ENCODE results near the gene CPVL. TPM values are rescaled to one million over a fixed set of nuclear protein-coding genes. Genes with fewer than 3 reads are reported as not detected.

Gene CPVL
- total RNA-seq, 2 experiments from 2014 or later, result not detected

DNA sequence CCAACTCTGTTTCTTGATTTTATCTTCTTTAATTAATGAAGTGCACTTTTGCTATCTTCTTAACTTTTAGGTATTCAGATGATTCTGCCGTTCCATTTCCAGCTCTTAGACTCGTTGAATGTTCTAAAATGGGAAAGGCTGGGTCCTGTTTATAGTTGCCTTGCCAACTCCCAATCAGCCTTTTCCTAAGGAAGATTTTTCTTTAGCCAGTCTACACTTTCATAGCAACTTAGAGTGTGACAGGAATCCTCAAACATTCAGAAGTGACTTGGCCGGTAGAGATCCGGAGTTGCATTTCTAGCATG, 165.2 kb downstream of the CPVL start:
- BruUV-seq (replicated peaks), result no TSS peak
- Histone ChIP-seq H4K20me1 (ENCODE audit: insufficient read depth, low read length) (no peaks in the 10 kb centered on the region), H3K27ac (ENCODE audit: low read depth, low read length, poor library complexity, severe bottlenecking) (no peak overlapping the region), H3K4me1 (ENCODE audit: insufficient read depth, low read length, poor library complexity, severe bottlenecking) (no peaks in the 10 kb centered on the region), H3K36me3 (ENCODE audit: insufficient read depth, low read length) (no peaks in the 10 kb centered on the region), H3K4me2 (ENCODE audit: low read length) (no peak overlapping the region), H2AFZ (ENCODE audit: low read length) (no peak overlapping the region), H3K9me3 (ENCODE audit: low read length) (no peaks in the 10 kb centered on the region), H3K9me2 (ENCODE audit: insufficient read depth, low read length) (no peaks in the 10 kb centered on the region), H3K4me3 (ENCODE audit: low read depth, low read length, poor library complexity, severe bottlenecking) (no peak overlapping the region), H3K79me2 (ENCODE audit: insufficient read depth, low read depth, low read length) (no peaks in the 10 kb centered on the region)
- TF ChIP-seq EZH2phosphoT487 (IDR thresholded peaks at IDR 0.05; ENCODE audit: borderline replicate concordance, low read depth, low read length), result no peak
- TF ChIP-seq, protein P1, sequence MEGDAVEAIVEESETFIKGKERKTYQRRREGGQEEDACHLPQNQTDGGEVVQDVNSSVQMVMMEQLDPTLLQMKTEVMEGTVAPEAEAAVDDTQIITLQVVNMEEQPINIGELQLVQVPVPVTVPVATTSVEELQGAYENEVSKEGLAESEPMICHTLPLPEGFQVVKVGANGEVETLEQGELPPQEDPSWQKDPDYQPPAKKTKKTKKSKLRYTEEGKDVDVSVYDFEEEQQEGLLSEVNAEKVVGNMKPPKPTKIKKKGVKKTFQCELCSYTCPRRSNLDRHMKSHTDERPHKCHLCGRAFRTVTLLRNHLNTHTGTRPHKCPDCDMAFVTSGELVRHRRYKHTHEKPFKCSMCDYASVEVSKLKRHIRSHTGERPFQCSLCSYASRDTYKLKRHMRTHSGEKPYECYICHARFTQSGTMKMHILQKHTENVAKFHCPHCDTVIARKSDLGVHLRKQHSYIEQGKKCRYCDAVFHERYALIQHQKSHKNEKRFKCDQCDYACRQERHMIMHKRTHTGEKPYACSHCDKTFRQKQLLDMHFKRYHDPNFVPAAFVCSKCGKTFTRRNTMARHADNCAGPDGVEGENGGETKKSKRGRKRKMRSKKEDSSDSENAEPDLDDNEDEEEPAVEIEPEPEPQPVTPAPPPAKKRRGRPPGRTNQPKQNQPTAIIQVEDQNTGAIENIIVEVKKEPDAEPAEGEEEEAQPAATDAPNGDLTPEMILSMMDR (conservative IDR thresholded peaks at IDR 0.05; ENCODE audit: low read length), result no peak
- CTCF ChIA-PET (ENCODE audit: unreplicated experiment), result no interaction called here
- DNase-seq (ENCODE audit: low spot score), result no peak
- POLR2A ChIA-PET, result interaction anchor here (0.8 to 1.5 kb wide), 3 partner anchors 11 to 15 kb away, joined by 3 read pairs; no protein-coding TSS in a partner anchor
- intact Hi-C loops (cut with micrococcal nuclease; ENCODE audit: unreplicated experiment), result no loop called here

DNA sequence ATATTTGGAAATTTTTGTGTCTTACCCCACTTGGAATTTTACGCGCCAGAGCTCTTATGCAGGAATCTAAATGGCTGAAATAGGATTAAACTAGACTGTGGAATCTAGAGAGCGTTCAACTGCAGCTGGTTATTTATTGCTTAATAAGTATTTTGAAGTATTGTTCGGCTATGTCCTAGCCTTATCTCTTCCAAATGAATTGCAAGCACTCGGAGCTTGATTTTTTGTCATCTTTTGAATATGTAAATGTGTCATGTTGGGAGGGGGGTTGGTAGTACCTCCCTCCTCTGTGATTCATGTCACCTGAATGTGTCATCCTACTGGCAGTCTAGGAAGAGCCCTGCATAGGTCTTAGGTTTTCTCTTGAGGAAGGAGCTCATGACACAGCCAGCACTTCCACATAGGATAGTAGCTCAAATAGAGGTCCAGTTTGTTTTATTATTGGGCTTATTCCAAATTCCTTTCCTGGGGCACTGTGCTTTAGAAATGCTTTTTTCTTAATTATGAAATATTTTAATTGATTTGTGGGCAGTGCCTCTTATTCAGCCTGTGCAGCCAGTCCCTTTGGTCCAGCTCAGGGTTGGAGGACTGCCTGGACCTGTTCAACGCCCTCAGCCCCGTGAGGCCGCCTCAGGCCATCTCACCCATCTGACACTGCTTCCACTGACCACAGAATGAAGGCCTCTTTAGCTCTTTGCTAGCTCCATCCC, 165.7 kb downstream of the CPVL start:
- TF ChIP-seq, protein P1 (conservative IDR thresholded peaks at IDR 0.05; ENCODE audit: low read length), result no peak
- TF ChIP-seq EZH2phosphoT487 (IDR thresholded peaks at IDR 0.05; ENCODE audit: borderline replicate concordance, low read depth, low read length), result no peak
- POLR2A ChIA-PET, result interaction anchor here (0.8 to 1.5 kb wide), 3 partner anchors 12 to 14 kb away, joined by 3 read pairs; no protein-coding TSS in a partner anchor

GRCh38 chr7:28979776-28980175, 166.6 kb downstream of the CPVL start:
- Histone ChIP-seq H3K4me1 (ENCODE audit: insufficient read depth, low read length, poor library complexity, severe bottlenecking) (no peaks in the 10 kb centered on the region), H3K4me2 (ENCODE audit: low read length) (no peak overlapping the region), H4K20me1 (ENCODE audit: insufficient read depth, low read length) (no peaks in the 10 kb centered on the region), H3K9me2 (ENCODE audit: insufficient read depth, low read length) (no peaks in the 10 kb centered on the region), H2AFZ (ENCODE audit: low read length) (no peak overlapping the region), H3K4me3 (ENCODE audit: low read depth, low read length, poor library complexity, severe bottlenecking) (no peak overlapping the region), H3K36me3 (ENCODE audit: insufficient read depth, low read length) (no peaks in the 10 kb centered on the region), H3K27ac (ENCODE audit: low read depth, low read length, poor library complexity, severe bottlenecking) (no peak overlapping the region), H3K9me3 (ENCODE audit: low read length) (no peaks in the 10 kb centered on the region), H3K79me2 (ENCODE audit: insufficient read depth, low read depth, low read length) (no peaks in the 10 kb centered on the region)
- CTCF ChIA-PET (ENCODE audit: unreplicated experiment), result no interaction called here
- intact Hi-C loops (cut with micrococcal nuclease; ENCODE audit: unreplicated experiment), result no loop called here
- POLR2A ChIA-PET, result interaction anchor here (0.6 to 1.5 kb wide), 4 partner anchors 12 to 177 kb away, joined by 3 read pairs; no protein-coding TSS in a partner anchor
- TF ChIP-seq, protein P1 (conservative IDR thresholded peaks at IDR 0.05; ENCODE audit: low read length), result no peak
- TF ChIP-seq EZH2phosphoT487 (IDR thresholded peaks at IDR 0.05; ENCODE audit: borderline replicate concordance, low read depth, low read length), result no peak
- BruUV-seq (replicated peaks), result no TSS peak
- DNase-seq (ENCODE audit: low spot score), result no peak

More for the DNA sequence above, 165.7 kb downstream of the CPVL start:
- Histone ChIP-seq H3K4me2 (ENCODE audit: low read length) (no peak overlapping the region), H3K9me3 (ENCODE audit: low read length) (no peaks in the 10 kb centered on the region), H3K27ac (ENCODE audit: low read depth, low read length, poor library complexity, severe bottlenecking) (no peak overlapping the region), H3K4me1 (ENCODE audit: insufficient read depth, low read length, poor library complexity, severe bottlenecking) (no peaks in the 10 kb centered on the region), H3K79me2 (ENCODE audit: insufficient read depth, low read depth, low read length) (no peaks in the 10 kb centered on the region), H3K36me3 (ENCODE audit: insufficient read depth, low read length) (no peaks in the 10 kb centered on the region), H3K9me2 (ENCODE audit: insufficient read depth, low read length) (no peaks in the 10 kb centered on the region), H4K20me1 (ENCODE audit: insufficient read depth, low read length) (no peaks in the 10 kb centered on the region), H2AFZ (ENCODE audit: low read length) (no peak overlapping the region), H3K4me3 (ENCODE audit: low read depth, low read length, poor library complexity, severe bottlenecking) (no peak overlapping the region)
- CTCF ChIA-PET (ENCODE audit: unreplicated experiment), result no interaction called here
- BruUV-seq (replicated peaks), result no TSS peak
- intact Hi-C loops (cut with micrococcal nuclease; ENCODE audit: unreplicated experiment), result no loop called here
- no peak for DNase-seq (ENCODE audit: low spot score)
